H4 (cell line): ENCODE data around the gene OR2Z1. TPM values are rescaled to one million over a fixed set of nuclear protein-coding genes. Genes with fewer than 3 reads are reported as not detected.
"Not testable (repeated sequence)": the region's sequence is repeated elsewhere in the genome, so short reads cannot be mapped to it uniquely, and the experiment has no call there.

Experiments
- DNase-seq: peaks from one replicate; pipeline ENCODE4 v3.0.0-alpha.2; 2015; ENCODE audit warnings: low spot score
- total RNA-seq: library from RNA; depleted of rRNA; stranded (reverse); fragments of >200 nt; shearing (Covaris generic); gene quantifications from 2 replicates; pipeline ENCODE4 v1.2.3, GENCODE V29; 2014; rRNA removed

OR2Z1 gene
- total RNA-seq, 1 experiment from 2014 or later: not detected

- DNase-seq: peak; percentile 51
Observed at GRCh38 chr19:8702350-8702749, 19.1 kb upstream of the OR2Z1 start.

- no peak for DNase-seq
Observed at GRCh38 chr19:8703223-8703622, 18.2 kb upstream of the OR2Z1 start.

- not testable (repeated sequence) for DNase-seq
Observed at GRCh38 chr19:8705304-8705703, 16.1 kb upstream of the OR2Z1 start.

GRCh38 chr19:8705742-8706141 lies 15.7 kb upstream of the OR2Z1 start:
- DNase-seq: no peak

GRCh38 chr19:8710337-8710736 lies 11.1 kb upstream of the OR2Z1 start:
- DNase-seq: not testable (repeated sequence)

- no peak for DNase-seq
Observed at GRCh38 chr19:8722032-8722431, 598 bp downstream of the OR2Z1 start.

GRCh38 chr19:8724276-8724675 lies 2.8 kb downstream of the OR2Z1 start:
- no peak for DNase-seq

GRCh38 chr19:8731428-8732169 lies 10.2 kb downstream of the OR2Z1 start:
- DNase-seq: no peak

- no peak for DNase-seq
Observed at GRCh38 chr19:8738377-8738776, 16.9 kb downstream of the OR2Z1 start.

- DNase-seq: not testable (repeated sequence)
Observed at GRCh38 chr19:8739291-8740065, 18.0 kb downstream of the OR2Z1 start.

GRCh38 chr19:8767257-8767656 lies 45.8 kb downstream of the OR2Z1 start:
- not testable (repeated sequence) for DNase-seq

GRCh38 chr19:8769265-8769664 lies 47.8 kb downstream of the OR2Z1 start:
- DNase-seq: not testable (repeated sequence)

- DNase-seq: not testable (repeated sequence)
Observed at GRCh38 chr19:8773587-8773986, 52.2 kb downstream of the OR2Z1 start.

Other genes with a start within 250 kb of the OR2Z1 start
- not detected in 2 replicates for gene PRAM1, start 219.0 kb upstream of the OR2Z1 start, total RNA-seq
- 7.0 and 9.3 TPM in 2 replicates for gene ZNF414, start 207.5 kb upstream of the OR2Z1 start, total RNA-seq
- gene MYO1F, start 144.2 kb upstream of the OR2Z1 start, total RNA-seq: 0.17 TPM in 1 of 2 replicates, not detected in the other
- 0.62 and 0.83 TPM in 2 replicates for gene ADAMTS10, start 110.9 kb upstream of the OR2Z1 start, total RNA-seq
- not detected in 2 replicates for gene NFILZ, start 91.0 kb upstream of the OR2Z1 start, total RNA-seq
- gene ACTL9, start 22.8 kb upstream of the OR2Z1 start, total RNA-seq: not detected in 2 replicates
- 16.5 and 25.7 TPM in 2 replicates for gene ZNF558, start 110.7 kb downstream of the OR2Z1 start, total RNA-seq
- gene MBD3L1, start 110.7 kb downstream of the OR2Z1 start, total RNA-seq: not detected in 2 replicates